ENCODE measurements around the gene CDC42BPA.

CDC42BPA gene

GRCh38 chr1:226987623-226988333 lies 330.5 kb downstream of the CDC42BPA start:
- DNase-seq = no peak

DNA sequence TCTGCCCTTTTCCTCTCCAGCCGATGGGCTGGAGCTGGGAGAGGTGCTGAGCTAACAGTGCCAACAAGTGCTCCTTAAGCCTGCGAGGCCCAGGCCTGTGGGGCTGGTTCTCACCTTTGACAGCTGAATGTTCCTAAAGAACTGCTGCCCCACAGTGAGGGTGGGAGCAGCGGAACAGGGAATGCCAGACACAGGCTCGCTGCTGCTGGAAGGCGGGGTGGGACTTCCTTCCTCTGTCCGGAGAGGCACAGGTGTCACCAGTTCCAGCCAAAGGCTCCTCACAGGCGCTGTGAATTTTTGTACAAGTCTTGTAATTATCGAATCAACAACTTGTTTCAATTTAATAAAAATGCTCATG lies 331.1 kb downstream of the CDC42BPA start:
- no peak for DNase-seq

DNA sequence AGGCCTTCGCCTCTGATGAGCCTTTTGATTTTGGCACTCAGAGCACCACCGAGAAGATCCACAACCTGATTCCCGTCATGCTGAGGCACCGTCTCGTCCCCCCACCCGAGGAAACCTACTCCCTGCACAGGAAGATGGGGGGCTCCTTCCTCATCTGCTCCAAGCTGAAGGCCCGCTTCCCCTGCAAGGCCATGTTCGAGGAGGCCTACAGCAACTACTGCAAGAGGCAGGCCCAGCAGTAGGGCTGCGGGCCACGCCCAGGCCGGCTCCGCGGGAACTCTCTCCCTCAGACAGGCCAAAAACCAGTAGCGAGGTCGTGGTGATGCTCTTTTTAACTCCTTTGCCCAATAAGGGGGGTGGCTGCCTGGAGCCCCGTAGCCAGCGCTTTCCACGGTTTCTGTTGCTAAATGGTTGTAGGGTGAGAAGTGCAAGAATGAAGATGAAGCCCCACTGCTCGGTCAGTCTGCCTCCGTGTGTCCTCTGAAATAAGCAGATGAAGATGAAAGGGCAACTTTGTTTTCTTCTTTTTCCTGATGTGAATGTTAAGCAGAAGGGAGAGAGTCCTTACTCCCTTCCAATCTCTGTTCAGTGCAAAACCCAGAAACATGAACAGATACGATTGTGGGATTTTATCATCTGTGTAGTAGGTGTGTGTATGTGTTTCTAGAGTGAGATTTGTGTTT lies 331.7 kb downstream of the CDC42BPA start:
- DNase-seq = peak in 1 of 2 donors; percentile 33

- no peak for DNase-seq
Measured at GRCh38 chr1:226985839-226986463, 332.3 kb downstream of the CDC42BPA start.

GRCh38 chr1:226985239-226985838 lies 333.0 kb downstream of the CDC42BPA start:
- DNase-seq = no peak

DNA sequence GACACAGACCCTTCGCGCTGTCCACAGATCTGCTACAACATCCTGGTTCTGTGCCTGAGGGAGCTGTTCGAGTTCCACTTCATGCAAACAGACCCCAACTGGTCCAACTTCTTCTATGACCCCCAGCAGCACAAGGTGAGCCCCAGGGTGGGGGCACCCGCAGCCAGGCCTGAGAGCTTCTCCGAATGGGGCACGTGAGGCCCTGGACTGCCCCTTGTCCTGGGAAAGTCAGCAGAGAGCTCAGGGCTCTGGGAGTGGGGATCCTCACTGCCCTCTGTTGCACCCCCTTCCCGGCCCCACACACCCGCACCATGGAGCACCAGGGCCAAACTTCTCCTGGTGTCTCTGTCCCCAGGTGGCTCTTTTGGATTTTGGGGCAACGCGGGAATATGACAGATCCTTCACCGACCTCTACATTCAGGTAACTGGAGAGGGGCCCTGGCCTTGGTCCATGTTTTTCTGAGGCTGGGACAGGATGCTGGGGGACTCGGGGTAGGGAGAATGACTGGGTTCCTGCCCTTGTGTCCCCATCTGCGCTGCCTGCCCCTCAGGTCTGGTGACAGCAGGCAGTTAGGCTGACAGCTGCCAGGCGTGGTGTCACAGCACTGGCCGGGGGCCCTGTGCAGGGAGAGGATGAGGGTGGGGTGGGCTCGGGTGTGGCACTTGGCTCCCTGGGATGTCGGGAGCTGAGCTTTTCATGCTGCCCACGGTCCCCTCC lies 333.6 kb downstream of the CDC42BPA start:
- DNase-seq = no peak

- no peak for DNase-seq
Measured at GRCh38 chr1:226983992-226984364, 334.3 kb downstream of the CDC42BPA start.

DNA sequence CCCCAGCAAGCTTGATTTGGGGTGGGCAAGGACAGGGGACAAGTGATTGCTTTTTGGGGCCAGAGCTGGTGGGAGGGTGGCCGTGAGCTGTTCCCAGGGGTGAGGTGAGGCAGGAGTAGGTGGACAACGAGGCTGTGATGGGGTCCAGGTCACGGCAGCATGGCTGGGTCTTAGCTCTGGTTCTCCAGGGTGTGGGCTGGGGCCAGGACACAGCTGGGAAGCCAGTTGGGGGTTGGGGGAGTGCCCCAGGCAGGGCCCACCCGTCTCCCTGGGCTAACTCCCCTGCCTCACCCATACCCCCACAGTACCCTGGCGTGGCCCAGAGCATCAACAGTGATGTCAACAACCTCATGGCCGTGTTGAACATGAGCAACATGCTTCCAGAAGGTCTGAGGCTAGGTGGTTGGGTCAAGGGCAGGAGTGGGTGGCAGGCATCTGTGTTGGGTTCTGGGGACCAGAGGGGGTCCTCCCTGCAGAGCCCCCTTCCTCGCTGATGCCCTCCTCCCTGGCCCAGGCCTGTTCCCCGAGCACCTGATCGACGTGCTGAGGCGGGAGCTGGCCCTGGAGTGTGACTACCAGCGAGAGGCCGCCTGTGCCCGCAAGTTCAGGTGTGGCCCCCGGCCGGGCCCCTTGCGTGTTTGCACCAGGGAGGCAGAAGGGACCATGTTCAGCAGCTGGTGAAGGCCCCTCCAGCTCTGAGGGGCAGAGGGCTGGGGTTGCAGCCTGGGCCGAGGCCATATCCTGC lies 334.9 kb downstream of the CDC42BPA start:
- DNase-seq = no peak

GRCh38 chr1:226982451-226983177 lies 335.7 kb downstream of the CDC42BPA start:
- no peak for DNase-seq

- DNase-seq = no peak
Measured at GRCh38 chr1:226981838-226982237, 336.5 kb downstream of the CDC42BPA start.

GRCh38 chr1:226981386-226981817 lies 336.9 kb downstream of the CDC42BPA start:
- DNase-seq = no peak

DNA sequence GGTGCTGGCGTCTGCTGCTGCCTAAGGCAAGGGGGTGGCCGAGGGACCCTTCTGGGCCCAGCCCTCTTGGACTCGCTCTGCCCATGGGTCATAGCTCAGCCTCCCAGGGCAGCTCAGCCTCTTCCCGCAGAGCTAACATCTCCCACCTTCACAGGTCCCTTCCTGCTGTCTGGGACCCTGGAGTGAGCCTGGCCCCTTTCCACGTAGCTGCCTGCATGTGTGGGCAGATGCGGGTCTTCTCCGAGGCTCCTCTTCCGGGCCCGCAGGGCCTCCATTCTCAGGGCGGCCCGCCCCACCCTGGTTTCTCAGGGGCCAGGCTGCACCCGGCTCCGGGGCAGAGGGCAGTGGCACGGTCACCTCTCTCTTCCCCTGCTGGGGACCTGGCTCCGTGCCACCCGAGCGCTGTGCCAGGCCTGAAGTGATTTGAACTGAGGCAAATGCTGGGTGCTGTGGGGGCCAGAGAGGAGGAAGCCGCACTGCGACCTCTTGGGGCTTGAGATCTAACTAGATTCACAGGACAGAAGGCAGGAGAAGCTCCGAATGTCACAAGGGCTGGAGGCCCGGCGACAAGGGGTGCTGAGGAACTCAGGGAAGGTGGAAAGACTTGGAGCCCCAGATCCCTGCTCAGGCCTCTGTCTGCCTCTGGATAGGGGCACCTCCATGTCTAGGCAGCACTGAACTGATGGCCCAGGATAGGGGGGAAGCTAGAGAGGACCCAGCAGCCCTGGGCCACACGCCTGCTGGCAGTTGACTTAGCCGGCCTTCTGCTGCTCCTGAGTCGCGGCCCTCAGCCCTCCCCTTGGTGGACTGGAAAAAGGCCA lies 337.5 kb downstream of the CDC42BPA start:
- DNase-seq = no peak

DNA sequence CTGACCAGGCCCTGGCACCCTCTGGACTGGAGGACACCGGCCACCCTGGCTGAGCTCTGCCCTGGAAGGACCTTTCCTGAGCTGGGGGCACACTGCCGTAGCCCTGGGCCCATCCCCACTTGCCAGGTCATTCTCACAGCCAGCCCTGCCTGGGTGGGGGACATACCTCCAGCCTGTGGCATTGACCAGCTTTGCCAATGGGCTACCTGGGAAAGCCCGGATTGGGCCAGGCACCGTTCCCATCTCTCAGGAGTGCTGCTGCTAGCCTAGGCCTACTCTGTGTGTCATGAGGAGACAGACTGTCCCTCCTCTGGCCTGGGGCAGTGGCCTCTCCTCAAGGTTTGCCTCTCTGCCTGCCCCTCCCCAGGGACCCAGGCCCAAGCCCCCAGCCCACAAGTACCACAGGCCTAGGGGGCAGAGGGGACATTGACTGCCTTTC lies 338.2 kb downstream of the CDC42BPA start:
- no peak for DNase-seq

DNA sequence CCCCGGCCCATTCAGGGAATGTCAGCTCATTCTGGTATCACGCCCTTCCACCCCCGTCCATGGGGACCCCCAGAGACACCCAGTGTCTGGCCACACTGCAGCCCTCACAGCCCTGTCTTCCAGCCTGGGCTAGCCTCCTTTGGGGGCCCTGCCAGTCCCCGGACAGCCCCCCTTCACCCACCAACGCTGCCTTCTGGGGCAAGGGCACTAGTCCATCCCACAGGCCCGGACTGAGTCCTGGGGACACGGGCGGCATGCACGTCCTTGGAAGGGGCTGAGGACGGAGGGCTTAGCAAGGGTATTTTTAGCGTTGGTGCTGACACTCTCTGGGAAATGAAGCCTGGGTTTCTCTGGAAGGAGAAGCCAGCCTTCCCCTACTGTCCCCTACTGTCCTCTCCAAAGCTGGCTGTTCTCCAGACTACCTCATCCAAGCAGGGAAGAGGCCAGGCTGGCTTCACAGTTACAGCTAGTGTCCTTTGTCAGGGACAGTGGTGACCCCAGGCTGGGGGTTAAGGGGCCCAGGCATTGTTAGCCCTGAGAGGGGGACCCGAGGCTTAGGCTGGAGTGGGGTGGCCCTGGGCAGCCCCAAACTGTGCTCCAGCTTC lies 338.7 kb downstream of the CDC42BPA start:
- peak in 1 of 2 donors; percentile 62 for DNase-seq

- DNase-seq = no peak
Measured at GRCh38 chr1:226979115-226979516, 339.2 kb downstream of the CDC42BPA start.

GRCh38 chr1:226978432-226979114 lies 339.7 kb downstream of the CDC42BPA start:
- no peak for DNase-seq

DNA sequence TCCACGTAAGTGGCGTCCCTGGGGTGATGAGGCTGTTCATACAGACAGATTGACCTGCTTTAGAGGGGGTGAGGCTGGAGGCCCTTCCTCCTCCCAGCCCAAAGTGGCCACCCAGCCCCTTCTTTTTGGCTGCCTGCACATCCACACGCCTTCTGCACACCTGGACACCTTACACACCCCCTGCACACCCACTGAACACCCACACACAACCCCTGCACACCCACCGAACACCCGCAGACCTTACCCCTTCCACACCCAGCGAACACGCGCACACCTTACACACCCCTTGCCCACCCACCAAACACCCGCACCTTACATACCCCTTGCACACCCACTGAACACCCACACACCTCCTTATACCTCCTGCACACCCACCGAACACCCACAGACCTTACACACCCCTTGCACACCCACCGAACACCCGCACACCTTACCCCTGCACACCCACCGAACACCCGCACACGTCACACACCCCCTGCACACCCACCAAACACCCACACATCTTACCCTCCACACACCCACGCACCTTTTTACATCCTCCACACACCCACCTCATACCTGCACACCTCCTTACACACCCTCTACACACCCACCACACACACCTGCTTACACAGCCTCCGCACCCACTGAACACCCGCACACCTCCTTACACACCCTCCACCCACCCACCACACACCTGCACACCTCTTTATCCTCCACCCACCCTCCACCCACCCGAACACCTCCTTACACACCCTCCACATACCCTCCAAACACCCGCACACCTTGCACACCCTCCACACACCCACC lies 340.5 kb downstream of the CDC42BPA start:
- DNase-seq = no peak

- no peak for DNase-seq
Measured at GRCh38 chr1:226976978-226977642, 341.2 kb downstream of the CDC42BPA start.

Measured in hippocampal formation (tissue), 2 donors.